Suprapubic skin (tissue), 3 donors: Measurements from ENCODE around the gene ANKRD30A.

ENCODE experiments used
- CTCF ChIP-seq, 2 donors: fragments of 200-600 bp in 1 of 2; fragments of 450-650 bp in 1 of 2; sonication (generic) in 1 of 2; IDR thresholded peaks; one replicate each; pipeline ENCODE4 v1.5.1; 2016 to 2019; ENCODE audit warnings: antibody characterized with exemption in 2 of 2, mild to moderate bottlenecking in 1 of 2, moderate library complexity in 1 of 2
- EP300 ChIP-seq: sonication (generic); formaldehyde crosslinking; IDR thresholded peaks from one replicate; pipeline ENCODE4 v1.6.1; 2017; ENCODE audit warnings: antibody characterized with exemption
- POLR2A ChIP-seq, 2 donors: fragments of 450-650 bp; IDR thresholded peaks; one replicate each; pipeline ENCODE4 v1.6.1; 2017; ENCODE audit warnings: antibody characterized with exemption in 2 of 2, mild to moderate bottlenecking in 2 of 2, moderate library complexity in 2 of 2

- TF ChIP-seq EP300 (no peak), POLR2A (IDR thresholded peaks at IDR 0.05) (no peak), CTCF (IDR thresholded peaks at IDR 0.05) (no peak)
These were observed 219.0 kb downstream of the ANKRD30A start for GRCh38 chr10:37344413-37344812.
